RWPE2 (cell line): ENCODE results near the gene MMP24OS.
"Not testable (repeated sequence)": the region's sequence is repeated elsewhere in the genome, so short reads cannot be mapped to it uniquely, and the experiment has no call there.

ENCODE experiments used
- ATAC-seq: fragments of 200-7000 bp; cut with Tn5 transposase; 3 replicates; pipeline ENCODE4 v1.9.1; 2021; ENCODE audit warnings: low read depth
- DNase-seq: peaks from one replicate; pipeline ENCODE4 v3.0.0-alpha.2; 2020; ENCODE audit warnings: low spot score
- H3K27ac ChIP-seq: fragments of 450-650 bp; 2 replicates; pipeline ENCODE4 v1.5.1; 2017; ENCODE audit warnings: mild to moderate bottlenecking; ENCODE audit not compliant: poor library complexity, severe bottlenecking
- H3K27me3 ChIP-seq: fragments of 250-450 bp; sonication (Bioruptor Pico); 2 replicates; pipeline ENCODE4 v1.5.1; 2021; ENCODE audit warnings: mild to moderate bottlenecking, moderate library complexity; ENCODE audit not compliant: insufficient read depth, poor library complexity, severe bottlenecking
- H3K36me3 ChIP-seq: fragments of 250-450 bp; sonication (Bioruptor Pico); 2 replicates; pipeline ENCODE4 v1.5.1; 2020; ENCODE audit warnings: low read depth, mild to moderate bottlenecking, moderate library complexity
- H3K4me1 ChIP-seq: fragments of 250-450 bp; sonication (Bioruptor Pico); 2 replicates; pipeline ENCODE4 v1.5.1; 2021; ENCODE audit warnings: mild to moderate bottlenecking, moderate library complexity; ENCODE audit not compliant: insufficient read depth, poor library complexity, severe bottlenecking
- H3K4me3 ChIP-seq: fragments of 250-450 bp; sonication (Bioruptor Pico); 2 replicates; pipeline ENCODE4 v1.5.1; 2021; ENCODE audit warnings: mild to moderate bottlenecking, moderate library complexity; ENCODE audit not compliant: severe bottlenecking
- H3K9me3 ChIP-seq: fragments of 250-450 bp; sonication (Bioruptor Pico); 2 replicates; pipeline ENCODE4 v1.5.1; 2021; ENCODE audit warnings: mild to moderate bottlenecking, moderate library complexity; ENCODE audit not compliant: severe bottlenecking
- TF ChIP-seq, protein P1 (sequence below): fragments of 450-650 bp; IDR thresholded peaks from one replicate; pipeline ENCODE4 v1.5.1; 2017; ENCODE audit warnings: mild to moderate bottlenecking, moderate library complexity; ENCODE audit not compliant: poor library complexity, severe bottlenecking

The MMP24OS gene

DNA sequence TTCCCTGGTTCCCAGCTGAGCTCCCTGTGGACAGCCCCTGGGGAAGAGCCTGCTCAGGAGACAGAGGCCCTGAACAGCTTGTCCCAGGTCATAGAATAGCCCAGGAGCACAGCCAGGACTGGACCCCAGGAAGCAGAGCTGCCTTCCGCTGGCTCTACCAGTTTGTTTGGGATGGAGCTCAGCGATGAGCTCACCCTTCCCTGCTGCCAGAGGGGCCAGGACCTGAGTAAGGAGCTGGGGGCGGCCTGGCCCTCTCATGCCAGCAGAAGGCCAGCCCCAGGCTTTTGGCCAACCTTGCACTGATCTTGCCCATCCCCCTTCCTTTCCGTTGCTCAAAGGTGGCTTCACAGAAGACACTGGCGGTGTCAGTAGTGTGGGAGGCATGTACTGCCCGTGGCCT is 17.5 kb downstream of the MMP24OS start:
- DNase-seq (peak; percentile 80), ATAC-seq (no peak)
- H3K4me1 ChIP-seq: peaks cover 17% of the 10 kb centered on the region
- H3K4me3 ChIP-seq: no peak overlapping the region
- TF ChIP-seq, protein P1, sequence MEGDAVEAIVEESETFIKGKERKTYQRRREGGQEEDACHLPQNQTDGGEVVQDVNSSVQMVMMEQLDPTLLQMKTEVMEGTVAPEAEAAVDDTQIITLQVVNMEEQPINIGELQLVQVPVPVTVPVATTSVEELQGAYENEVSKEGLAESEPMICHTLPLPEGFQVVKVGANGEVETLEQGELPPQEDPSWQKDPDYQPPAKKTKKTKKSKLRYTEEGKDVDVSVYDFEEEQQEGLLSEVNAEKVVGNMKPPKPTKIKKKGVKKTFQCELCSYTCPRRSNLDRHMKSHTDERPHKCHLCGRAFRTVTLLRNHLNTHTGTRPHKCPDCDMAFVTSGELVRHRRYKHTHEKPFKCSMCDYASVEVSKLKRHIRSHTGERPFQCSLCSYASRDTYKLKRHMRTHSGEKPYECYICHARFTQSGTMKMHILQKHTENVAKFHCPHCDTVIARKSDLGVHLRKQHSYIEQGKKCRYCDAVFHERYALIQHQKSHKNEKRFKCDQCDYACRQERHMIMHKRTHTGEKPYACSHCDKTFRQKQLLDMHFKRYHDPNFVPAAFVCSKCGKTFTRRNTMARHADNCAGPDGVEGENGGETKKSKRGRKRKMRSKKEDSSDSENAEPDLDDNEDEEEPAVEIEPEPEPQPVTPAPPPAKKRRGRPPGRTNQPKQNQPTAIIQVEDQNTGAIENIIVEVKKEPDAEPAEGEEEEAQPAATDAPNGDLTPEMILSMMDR: no peak
- no peaks in the 10 kb centered on the region for H3K27me3 ChIP-seq
- no peaks in the 10 kb centered on the region for H3K9me3 ChIP-seq
- H3K36me3 ChIP-seq: no peaks in the 10 kb centered on the region
- H3K27ac ChIP-seq: no peak overlapping the region

DNA sequence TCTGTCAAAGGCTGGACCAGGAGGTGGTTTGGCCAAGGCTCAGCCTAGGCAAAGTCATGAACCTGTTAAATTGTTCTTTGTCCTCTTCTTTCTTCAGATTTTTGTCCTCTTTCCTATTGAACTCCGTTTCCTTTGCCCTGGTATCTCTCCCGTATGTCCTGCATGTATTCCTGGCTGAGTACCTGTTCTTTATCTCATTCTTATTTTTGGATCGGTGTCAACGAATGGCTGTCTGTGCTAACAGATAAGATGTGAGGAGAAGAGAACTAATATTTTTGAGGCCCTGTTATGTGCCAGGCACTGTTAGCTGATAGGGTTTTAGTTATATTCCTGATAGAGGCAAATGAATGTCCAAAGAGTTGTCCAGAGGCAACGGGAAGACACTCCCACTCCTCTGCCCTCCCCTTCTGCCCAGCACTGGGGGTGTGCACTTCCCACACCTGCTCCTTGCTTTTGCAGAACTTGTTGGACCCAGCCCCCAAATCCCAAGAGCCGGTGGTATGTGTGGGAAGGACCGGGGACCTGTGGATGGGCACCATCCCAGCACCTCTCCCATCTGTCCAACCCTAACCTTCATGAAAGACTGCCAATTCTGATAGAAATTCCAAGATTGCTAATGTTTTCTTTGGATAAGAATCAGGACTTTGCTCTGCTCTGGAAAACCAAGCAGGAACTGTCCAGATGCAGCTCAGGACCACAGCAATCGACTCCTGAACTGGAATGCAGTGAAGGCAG is 20.6 kb downstream of the MMP24OS start:
- ATAC-seq (peak; percentile 54), DNase-seq (no peak)
- Histone ChIP-seq H3K27ac (peak overlapping the region; percentile 13), H3K9me3 (no peaks in the 10 kb centered on the region), H3K4me1 (no peaks in the 10 kb centered on the region), H3K4me3 (no peak overlapping the region), H3K36me3 (no peaks in the 10 kb centered on the region), H3K27me3 (no peaks in the 10 kb centered on the region)
- TF ChIP-seq, protein P1: no peak

DNA sequence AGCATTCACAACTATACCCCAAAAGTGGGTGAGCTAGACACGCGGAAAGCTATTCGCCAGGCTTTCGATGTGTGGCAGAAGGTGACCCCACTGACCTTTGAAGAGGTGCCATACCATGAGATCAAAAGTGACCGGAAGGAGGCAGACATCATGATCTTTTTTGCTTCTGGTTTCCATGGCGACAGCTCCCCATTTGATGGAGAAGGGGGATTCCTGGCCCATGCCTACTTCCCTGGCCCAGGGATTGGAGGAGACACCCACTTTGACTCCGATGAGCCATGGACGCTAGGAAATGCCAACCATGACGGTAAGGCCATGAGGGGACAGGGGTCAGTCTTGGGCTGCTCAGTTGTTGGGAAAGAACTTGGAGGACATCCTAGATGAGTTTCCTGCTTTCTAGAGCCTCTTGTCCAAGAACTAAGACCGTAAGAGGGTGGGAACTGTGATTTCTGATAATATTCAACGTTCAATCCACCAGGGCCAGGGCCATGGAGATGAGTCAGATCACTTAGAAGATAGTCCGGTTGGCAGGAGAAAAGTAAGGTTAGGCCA is 23.4 kb downstream of the MMP24OS start:
- Histone ChIP-seq H3K27ac (no peak overlapping the region), H3K9me3 (no peaks in the 10 kb centered on the region), H3K27me3 (no peaks in the 10 kb centered on the region), H3K4me3 (no peak overlapping the region), H3K4me1 (no peaks in the 10 kb centered on the region), H3K36me3 (no peaks in the 10 kb centered on the region)
- DNase-seq: no peak
- TF ChIP-seq, protein P1: no peak
- ATAC-seq: no peak

DNA sequence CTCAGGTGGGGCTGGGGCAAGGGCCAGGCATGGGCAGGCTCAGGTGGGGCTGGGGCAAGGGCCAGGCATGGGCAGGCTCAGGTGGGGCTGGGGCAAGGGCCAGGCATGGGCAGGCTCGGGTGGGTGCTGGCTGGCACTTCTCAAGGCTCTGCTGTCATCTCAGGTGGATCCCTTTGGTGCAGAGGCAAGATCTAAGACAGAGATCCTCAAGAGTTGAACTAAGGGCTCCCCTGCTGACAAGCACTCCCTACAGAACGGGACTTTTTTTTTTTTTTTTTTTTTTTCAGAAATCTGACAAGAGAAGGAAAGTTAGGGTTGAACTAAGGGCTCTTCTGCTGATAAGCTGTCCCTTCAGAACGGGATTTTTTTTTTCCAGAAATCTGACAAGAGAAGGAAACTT is 24.9 kb downstream of the MMP24OS start:
- no peaks in the 10 kb centered on the region for H3K27me3 ChIP-seq
- H3K36me3 ChIP-seq: no peaks in the 10 kb centered on the region
- ATAC-seq (no peak), DNase-seq (no peak)
- no peaks in the 10 kb centered on the region for H3K9me3 ChIP-seq
- H3K4me1 ChIP-seq: no peaks in the 10 kb centered on the region
- no peak overlapping the region for H3K4me3 ChIP-seq
- no peak overlapping the region for H3K27ac ChIP-seq
- TF ChIP-seq, protein P1: no peak

DNA sequence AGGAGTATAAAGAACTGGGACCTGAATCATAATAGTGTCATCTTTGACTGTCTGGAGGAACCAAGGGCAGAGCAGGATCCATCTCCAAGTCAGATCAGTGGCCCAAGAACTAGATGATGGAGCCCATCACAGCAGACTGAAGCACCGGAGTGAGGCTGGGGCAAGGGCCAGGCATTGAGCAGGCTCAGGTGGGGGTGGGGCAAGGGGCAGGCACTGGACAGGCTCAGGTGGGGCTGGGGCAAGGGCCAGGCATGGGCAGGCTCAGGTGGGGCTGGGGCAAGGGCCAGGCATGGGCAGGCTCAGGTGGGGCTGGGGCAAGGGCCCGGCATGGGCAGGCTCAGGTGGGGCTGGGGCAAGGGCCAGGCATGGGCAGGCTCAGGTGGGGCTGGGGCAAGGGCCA is 25.3 kb downstream of the MMP24OS start:
- H3K4me1 ChIP-seq, H3K27ac ChIP-seq, H3K4me3 ChIP-seq, H3K9me3 ChIP-seq, H3K27me3 ChIP-seq, DNase-seq, H3K36me3 ChIP-seq, ATAC-seq: not testable (repeated sequence)
